T1000 (cell line): ENCODE data around the gene SOS1.
"Not testable (repeated sequence)": the region's sequence is repeated elsewhere in the genome, so short reads cannot be mapped to it uniquely, and the experiment has no call there.

ENCODE experiments used
- DNase-seq: peaks from one replicate; lab custom pipeline; 2025; ENCODE audit warnings: mixed read lengths; lab: John Stamatoyannopoulos, UW

The SOS1 gene

DNA sequence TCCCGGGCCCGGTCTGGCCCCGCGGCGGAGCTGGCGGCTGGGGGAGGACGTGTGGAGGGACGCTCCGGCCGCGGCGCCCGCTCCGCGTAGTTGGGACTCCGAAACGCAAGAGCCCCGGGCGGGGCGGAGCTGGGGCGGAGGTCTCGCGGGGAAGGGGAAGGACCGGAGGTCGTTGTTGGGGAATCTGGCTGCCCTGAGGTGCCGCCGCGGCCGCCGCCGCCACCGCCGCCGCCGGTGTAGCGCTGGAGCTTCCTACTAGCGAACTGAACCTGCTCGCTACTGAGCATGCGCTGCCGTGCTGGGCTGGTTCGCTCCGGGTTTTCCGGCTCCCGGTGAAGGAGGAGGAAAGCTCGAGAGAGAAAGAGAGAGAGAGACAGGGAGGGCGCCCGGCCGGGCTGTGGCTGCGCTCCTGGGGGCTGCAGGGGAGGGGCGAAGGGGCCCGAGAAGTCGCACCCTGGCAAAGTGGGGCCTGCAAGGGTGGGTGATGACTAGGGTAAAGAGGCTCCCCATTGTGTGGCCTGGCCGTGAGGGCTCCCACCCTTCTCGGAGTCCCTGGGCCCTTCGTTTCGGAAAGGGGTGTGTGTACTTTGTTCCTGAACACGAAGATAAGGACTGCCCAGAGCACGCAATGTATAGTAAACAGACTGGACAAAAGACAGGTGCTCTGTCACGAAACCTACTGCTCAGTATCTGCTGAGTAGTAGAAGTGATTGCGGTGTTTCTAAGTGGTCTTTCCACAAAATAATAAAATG is at the start of gene SOS1:
SOS1 (minus strand) TSS at position 281 of the 752 bp plus-strand sequence. CDS start 629 bp downstream, outside the sequence.
- DNase-seq: peak; percentile 84

DNA sequence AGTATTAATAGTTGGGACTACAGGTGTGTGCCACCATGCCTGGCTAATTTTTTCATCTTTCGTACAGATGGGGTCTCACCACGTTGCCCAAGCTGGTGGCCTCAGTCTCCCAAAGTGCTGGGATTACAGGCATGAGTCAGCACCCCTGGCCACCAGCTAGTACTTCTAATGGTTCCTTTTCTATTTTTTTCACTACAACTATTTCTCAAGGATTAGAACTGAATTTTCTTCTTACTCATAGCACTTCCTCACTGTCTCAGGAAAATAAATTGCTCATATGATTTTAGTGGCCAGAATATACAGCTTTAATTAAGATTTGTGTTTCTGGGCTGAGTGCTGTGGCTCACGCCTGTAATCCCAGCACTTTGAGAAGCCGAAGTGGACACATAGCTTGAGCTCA is 43.2 kb upstream of the SOS1 start:
- no peak for DNase-seq

DNA sequence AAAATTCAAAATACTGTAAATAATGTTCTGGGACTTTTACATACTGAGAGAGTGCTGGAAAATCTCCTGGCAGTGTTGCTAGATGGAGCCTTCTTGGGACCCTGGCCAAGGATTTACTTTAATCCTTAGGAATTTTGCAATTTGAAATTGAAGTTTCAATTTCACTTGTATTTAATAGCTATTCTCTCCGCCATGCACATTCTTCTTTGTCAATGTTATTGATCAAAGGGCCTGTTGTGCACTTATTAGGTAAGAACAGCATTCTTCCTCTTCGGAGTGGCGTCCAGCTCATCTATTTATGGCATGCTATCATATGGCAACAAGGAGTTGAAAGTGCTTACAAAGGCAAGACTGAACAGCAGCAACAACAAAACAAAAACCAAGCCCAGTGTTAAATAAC is 40.1 kb upstream of the SOS1 start:
- no peak for DNase-seq

- DNase-seq: no peak
These were observed 38.4 kb upstream of the SOS1 start for GRCh38 chr2:39159283-39159682.

DNA sequence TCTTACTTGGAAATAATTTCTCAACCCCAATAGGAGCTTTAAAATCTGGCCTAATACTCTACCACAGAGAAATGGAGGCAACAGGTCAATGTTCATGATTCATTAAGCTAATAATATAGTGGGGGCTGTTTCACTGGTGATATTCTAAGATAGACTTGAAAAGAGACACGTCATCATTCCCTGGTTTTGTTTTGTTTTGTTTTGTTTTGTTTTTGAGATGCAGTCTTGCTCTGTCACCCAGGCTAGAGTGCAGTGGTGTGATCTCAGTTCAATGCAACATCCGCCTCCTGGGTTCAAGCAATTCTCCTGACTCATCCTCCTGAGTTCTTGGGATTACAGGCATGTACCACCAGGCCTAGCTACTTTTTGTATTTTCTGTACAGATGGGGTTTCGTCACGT is 37.5 kb upstream of the SOS1 start:
- peak; percentile 4 for DNase-seq

GRCh38 chr2:39156846-39157245 is 36.0 kb upstream of the SOS1 start:
- DNase-seq: no peak

GRCh38 chr2:39156107-39156506 is 35.3 kb upstream of the SOS1 start:
- no peak for DNase-seq

DNA sequence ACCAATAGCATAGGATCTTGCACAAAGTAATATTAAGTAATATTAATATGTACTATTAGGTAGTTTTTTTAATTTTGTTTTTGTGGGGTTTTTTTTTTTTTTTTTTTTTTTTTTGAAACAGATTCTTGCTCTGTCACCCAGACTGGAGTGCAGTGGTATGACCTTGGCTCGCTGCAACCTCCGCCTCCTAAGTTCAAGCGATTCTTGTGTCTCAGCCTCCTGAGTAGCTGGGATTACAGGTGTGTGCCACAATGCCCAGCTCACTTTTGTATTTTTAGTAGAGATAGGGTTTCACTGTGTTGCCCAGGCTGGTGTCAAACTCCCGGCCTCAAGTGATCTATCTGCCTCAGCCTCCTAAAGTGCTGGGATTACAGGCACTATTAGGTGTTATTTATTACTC is 34.7 kb upstream of the SOS1 start:
- DNase-seq: not testable (repeated sequence)

- DNase-seq: no peak
These were observed 34.1 kb upstream of the SOS1 start for GRCh38 chr2:39154944-39155343.

DNA sequence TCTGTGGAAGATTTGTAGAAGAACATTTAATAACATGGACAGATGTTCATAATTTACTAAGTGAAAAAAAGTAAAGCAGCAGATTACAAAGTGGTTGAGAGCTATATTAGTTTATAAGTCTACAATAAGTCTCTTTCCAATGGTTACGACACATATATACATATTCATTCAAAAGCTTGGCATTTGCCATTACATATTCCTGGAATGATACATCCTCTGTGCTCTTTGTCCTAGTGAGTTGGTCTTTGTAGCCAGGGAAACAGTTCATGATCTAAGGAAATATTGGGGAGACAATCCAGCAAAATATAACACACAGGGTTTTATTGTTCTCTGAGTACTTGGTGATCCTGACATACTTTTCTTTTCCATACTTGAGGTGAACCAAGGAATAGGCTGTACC is 32.5 kb upstream of the SOS1 start:
- no peak for DNase-seq

- DNase-seq: no peak
These were observed 31.7 kb upstream of the SOS1 start for GRCh38 chr2:39152504-39152903.

- no peak for DNase-seq
These were observed 30.1 kb upstream of the SOS1 start for GRCh38 chr2:39150890-39151497.

DNA sequence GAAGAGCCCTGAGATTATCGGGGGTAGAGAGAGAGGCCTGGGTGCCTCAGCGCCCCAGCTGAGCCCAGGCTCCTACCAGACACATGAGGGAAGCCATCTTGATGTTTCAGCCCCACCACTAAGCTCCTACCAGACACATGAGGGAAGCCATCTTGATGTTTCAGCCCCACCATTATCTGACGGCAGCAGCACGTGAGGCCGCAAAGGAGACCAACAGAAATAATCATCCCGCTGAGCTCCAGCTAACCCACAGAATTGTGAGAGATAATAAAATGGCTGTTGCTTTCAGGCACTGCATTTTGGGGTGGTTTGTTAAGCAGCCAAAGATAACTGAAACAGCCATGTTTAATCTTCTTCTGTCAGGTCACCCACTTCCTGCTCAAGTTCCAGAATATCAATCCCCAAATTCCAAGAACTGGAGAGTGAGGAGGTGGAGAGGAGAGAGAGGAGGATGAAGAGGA is 29.3 kb upstream of the SOS1 start:
- no peak for DNase-seq

DNA sequence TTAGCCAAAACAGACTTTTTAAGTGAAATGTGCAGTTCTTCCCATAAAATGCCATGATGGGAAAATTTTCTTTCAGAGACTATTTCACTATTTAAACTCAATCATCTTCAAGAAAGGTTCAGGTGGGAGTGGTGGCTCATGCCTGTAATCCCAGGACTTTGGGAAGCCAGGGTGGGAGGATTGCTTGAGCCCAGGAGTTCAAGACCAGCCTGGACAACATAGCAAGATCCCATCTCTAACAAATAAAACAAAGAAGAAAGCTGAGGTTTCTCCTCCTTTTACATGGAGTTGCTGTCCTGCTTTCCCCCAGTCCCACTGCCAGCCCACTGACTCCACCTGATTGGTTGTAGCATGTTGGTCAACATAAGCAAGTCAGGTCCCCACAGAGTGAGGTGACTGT is 25.8 kb upstream of the SOS1 start:
- DNase-seq: no peak

GRCh38 chr2:39145906-39146421 is 25.1 kb upstream of the SOS1 start:
- no peak for DNase-seq

- DNase-seq: no peak
These were observed 23.6 kb upstream of the SOS1 start for GRCh38 chr2:39144416-39144815.

GRCh38 chr2:39142904-39143605 is 22.2 kb upstream of the SOS1 start:
- DNase-seq: no peak

- no peak for DNase-seq
These were observed 20.8 kb upstream of the SOS1 start for GRCh38 chr2:39141334-39142271.

DNA sequence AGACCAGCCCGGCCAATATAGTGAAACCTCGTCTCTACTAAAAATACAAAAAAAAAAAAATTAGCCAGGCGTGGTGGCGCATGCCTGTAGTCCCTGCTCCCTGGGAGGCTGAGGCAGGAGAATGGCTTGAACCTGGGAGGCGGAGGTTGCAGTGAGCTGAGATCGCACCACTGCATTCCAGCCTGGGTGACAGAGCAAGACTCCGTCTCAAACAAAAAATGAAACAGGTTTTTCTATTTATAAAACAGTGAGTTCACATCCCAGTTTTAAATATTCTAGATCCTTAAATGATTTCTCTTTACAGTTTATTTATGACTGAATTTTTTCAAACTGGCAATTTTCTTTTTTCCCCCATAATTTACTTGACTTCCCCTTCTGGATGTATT is 20.1 kb upstream of the SOS1 start:
- DNase-seq: not testable (repeated sequence)

- no peak for DNase-seq
These were observed 19.5 kb upstream of the SOS1 start for GRCh38 chr2:39140322-39140847.

GRCh38 chr2:39139511-39140237 is 18.8 kb upstream of the SOS1 start:
- DNase-seq: no peak
